Spleen (tissue), 7 donors: ENCODE data around the gene HS2ST1.

ENCODE experiments used
- CTCF ChIP-seq, 11 experiments: fragments of 200-600 bp in 7 of 11; fragments of 450-650 bp in 4 of 11; sonication (generic) in 4 of 11; IDR thresholded peaks in 8 of 11; conservative IDR thresholded peaks in 3 of 11; 1 replicate in 7 of 11; 2 replicates in 4 of 11; pipeline versions ENCODE4 v1.4.0 to v1.8.0; 2016 to 2021; ENCODE audit warnings: antibody characterized with exemption in 11 of 11, inconsistent platforms in 4 of 11, mild to moderate bottlenecking in 1 of 11
- POLR2A ChIP-seq, 3 donors: fragments of 450-650 bp; IDR thresholded peaks; one replicate each; pipeline ENCODE4 v1.5.1; 2017; ENCODE audit warnings: antibody characterized with exemption in 3 of 3, mild to moderate bottlenecking in 1 of 3
- donor health status: DM: no; HTN: no; CAD: no; lungs with moderate emphysema.
- donor health status: DM: no; HTN: no; CAD: no.
- donor health status: DM: no; HTN: no; CAD: no.

- TF ChIP-seq CTCF (IDR thresholded peaks at IDR 0.05 in 8 of 11, conservative IDR thresholded peaks at IDR 0.05 in 3 of 11), result no peak
- TF ChIP-seq POLR2A (IDR thresholded peaks at IDR 0.05), result no peak
Measured at GRCh38 chr1:87072904-87073303, 158.5 kb downstream of the HS2ST1 start.
